OCI-LY3 (cell line): ENCODE measurements around the gene ACADSB.
A peak's percentile ranks its signal among the peaks of the same experiment; 100 is the strongest.

Experiments
- H2AFZ ChIP-seq: fragments of 200-600, 300-600 bp; shearing (Covaris generic); 2 replicates; pipeline ENCODE4 v1.6.0; 2014; ENCODE audit warnings: antibody characterized with exemption, low read depth, low read length
- H3K27ac ChIP-seq: fragments of 200-600, 300-600 bp; sonication (generic); 2 replicates; pipeline ENCODE4 v1.5.1; 2014; ENCODE audit warnings: mild to moderate bottlenecking, low read length, moderate library complexity, mixed read lengths
- H3K27me3 ChIP-seq: fragments of 200-600, 300-600 bp; sonication (generic); 2 replicates; pipeline ENCODE4 v1.6.1; 2014; ENCODE audit warnings: low read depth, low read length, mixed read lengths
- H3K36me3 ChIP-seq: fragments of 200-600, 300-600 bp; sonication (generic); replicated peaks from 2 replicates; pipeline ENCODE3; 2014; ENCODE audit warnings: low read depth, low read length, mixed read lengths
- H3K4me1 ChIP-seq: fragments of 300-600, 200-600 bp; sonication (generic); 2 replicates; pipeline ENCODE4 v1.6.1; 2014; ENCODE audit warnings: low read length, mixed read lengths
- H3K4me2 ChIP-seq: fragments of 200-600, 300-600 bp; sonication (generic); 2 replicates; pipeline ENCODE4 v1.6.1; 2014; ENCODE audit warnings: low read length, mixed read lengths
- H3K4me3 ChIP-seq: fragments of 300-600, 200-600 bp; sonication (generic); 2 replicates; pipeline ENCODE4 v1.5.1; 2014; ENCODE audit warnings: antibody characterized with exemption, mild to moderate bottlenecking, low read length, moderate library complexity
- H3K79me2 ChIP-seq: fragments of 300-600, 200-600 bp; shearing (Covaris generic); 2 replicates; pipeline ENCODE4 v1.6.1; 2014; ENCODE audit warnings: mild to moderate bottlenecking, low read length, mixed read lengths
- H3K9ac ChIP-seq: fragments of 300-600, 200-600 bp; shearing (Covaris generic); 2 replicates; pipeline ENCODE4 v1.6.0; 2014; ENCODE audit warnings: mild to moderate bottlenecking, low read length, moderate library complexity
- H3K9me3 ChIP-seq: fragments of 200-600, 300-600 bp; shearing (Covaris generic); 2 replicates; pipeline ENCODE4 v1.6.1; 2014; ENCODE audit warnings: low read length, mixed read lengths; ENCODE audit not compliant: insufficient read depth
- H4K20me1 ChIP-seq: fragments of 200-600, 300-600 bp; sonication (generic); 2 replicates; pipeline ENCODE4 v1.6.1; 2016; ENCODE audit warnings: low read length, mixed read lengths; ENCODE audit not compliant: insufficient read depth
- CTCF ChIP-seq: fragments of 200-600, 300-600 bp; sonication (generic); IDR thresholded peaks from 2 replicates; pipeline ENCODE4 v1.5.1; 2014; ENCODE audit warnings: antibody characterized with exemption, low read length, low read depth
- EZH2phosphoT487 ChIP-seq: fragments of 200-600 bp; shearing (Covaris generic); IDR thresholded peaks from 2 replicates; pipeline ENCODE4 v1.6.1; 2018; ENCODE audit warnings: antibody characterized with exemption, mixed run types, low read depth

ACADSB gene

DNA sequence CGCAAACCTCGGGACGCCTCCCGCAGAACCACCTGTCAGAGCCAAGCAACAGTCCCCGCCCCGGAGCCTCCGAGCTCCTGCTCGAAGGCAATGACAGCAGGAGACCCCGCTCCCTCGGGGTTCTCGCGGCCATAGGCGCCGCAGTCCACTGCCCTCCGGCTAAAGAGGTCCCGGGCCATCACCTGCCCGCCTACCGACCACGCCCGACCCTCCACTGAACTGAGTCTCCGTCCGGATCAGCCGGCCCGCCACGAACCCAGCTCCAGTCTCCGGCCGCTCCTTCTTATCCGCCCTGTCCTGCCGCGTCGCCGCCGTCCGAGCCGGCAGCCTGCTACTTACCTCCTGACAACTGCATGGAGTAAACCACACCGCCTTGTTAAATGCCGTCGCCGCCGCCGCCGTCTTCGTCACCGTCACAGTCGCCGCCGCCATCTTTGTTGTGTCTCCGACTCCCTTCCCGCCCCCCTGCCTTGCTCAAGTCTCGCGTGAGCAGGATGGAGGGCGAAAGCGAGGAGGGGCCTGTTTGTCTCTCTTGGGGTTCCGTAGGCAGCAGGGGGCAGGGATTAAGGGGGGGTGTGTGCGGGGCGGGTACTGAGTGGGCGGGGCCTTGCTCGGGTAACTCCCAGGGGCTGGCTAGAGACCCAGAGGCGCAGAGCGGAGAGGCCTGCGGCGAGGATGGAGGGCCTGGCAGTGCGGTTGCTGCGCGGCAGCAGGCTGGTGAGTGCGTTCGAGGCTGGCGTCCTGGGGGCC, at the start of gene ACADSB, which contains the start of gene IKZF5:
TSS of gene ACADSB (plus strand) at position 652 of the 750 bp plus-strand sequence. CDS start at position 676, 24 bp downstream.
TSS of gene IKZF5 (minus strand) at position 441 of the 750 bp plus-strand sequence. CDS start 10,170 bp downstream, outside the sequence.
- Histone ChIP-seq H4K20me1 (0 out of 2 replicates have a peak, but pooled peaks cover 7% of the 10 kb centered on the region), H3K4me1 (peaks cover 18% of the 10 kb centered on the region), H3K9ac (peak within 1 kb of the TSS; percentile 81), H3K27me3 (no peaks in the 10 kb centered on the region), H3K9me3 (no peaks in the 10 kb centered on the region), H3K4me2 (peak within 1 kb of the TSS; percentile 91), H3K79me2 (peaks cover 54% of the 10 kb centered on the region), H3K4me3 (peak within 1 kb of the TSS; percentile 98), H2AFZ (peak within 1 kb of the TSS; percentile 83), H3K27ac (peak within 1 kb of the TSS; percentile 39), H3K36me3 (no peaks in the 10 kb centered on the region)
- no peak for TF ChIP-seq CTCF
- TF ChIP-seq EZH2phosphoT487 = no peak

GRCh38 chr10:122962405-122962804, 46.4 kb upstream of the ACADSB start:
- Histone ChIP-seq H2AFZ (no peak overlapping the region), H4K20me1 (no peaks in the 10 kb centered on the region), H3K4me1 (no peaks in the 10 kb centered on the region), H3K79me2 (no peaks in the 10 kb centered on the region), H3K4me3 (no peak overlapping the region), H3K27me3 (no peaks in the 10 kb centered on the region), H3K4me2 (no peak overlapping the region), H3K9ac (no peak overlapping the region), H3K9me3 (no peaks in the 10 kb centered on the region), H3K36me3 (no peaks in the 10 kb centered on the region), H3K27ac (no peak overlapping the region)
- TF ChIP-seq EZH2phosphoT487 (no peak), CTCF (no peak)

GRCh38 chr10:122966879-122967278, 41.9 kb upstream of the ACADSB start:
- Histone ChIP-seq H4K20me1 (no peaks in the 10 kb centered on the region), H3K36me3 (no peaks in the 10 kb centered on the region), H3K4me1 (no peaks in the 10 kb centered on the region), H3K27me3 (no peaks in the 10 kb centered on the region), H3K79me2 (no peaks in the 10 kb centered on the region), H3K4me2 (no peak overlapping the region), H3K4me3 (no peak overlapping the region), H3K9me3 (no peaks in the 10 kb centered on the region), H3K9ac (no peak overlapping the region), H2AFZ (no peak overlapping the region), H3K27ac (no peak overlapping the region)
- TF ChIP-seq CTCF = no peak
- no peak for TF ChIP-seq EZH2phosphoT487

GRCh38 chr10:122968698-122969097, 40.1 kb upstream of the ACADSB start:
- no peak overlapping the region for H3K4me2 ChIP-seq

More at GRCh38 chr10:122968698-122969097, 40.1 kb upstream of the ACADSB start:
- TF ChIP-seq CTCF (no peak), EZH2phosphoT487 (no peak)
- H3K9ac ChIP-seq = no peak overlapping the region
- no peaks in the 10 kb centered on the region for H3K79me2 ChIP-seq
- no peaks in the 10 kb centered on the region for H3K36me3 ChIP-seq
- H3K27me3 ChIP-seq = no peaks in the 10 kb centered on the region
- H3K4me3 ChIP-seq = no peak overlapping the region
- H4K20me1 ChIP-seq = no peaks in the 10 kb centered on the region
- no peak overlapping the region for H3K27ac ChIP-seq
- H3K9me3 ChIP-seq = no peaks in the 10 kb centered on the region
- peaks cover 4% of the 10 kb centered on the region for H3K4me1 ChIP-seq
- no peak overlapping the region for H2AFZ ChIP-seq
